Esophagus muscularis mucosa (tissue), 4 donors: Measurements from ENCODE around the gene ZNF91. TPM values are rescaled to one million over a fixed set of nuclear protein-coding genes. Genes with fewer than 3 reads are reported as not detected.

Experiments
- DNase-seq: peaks from one replicate; pipeline ENCODE4 v3.0.0-alpha.2; 2017; ENCODE audit errors: extremely low spot score
- H3K27ac ChIP-seq, 4 donors: fragments of 200-600 bp; sonication (generic); replicated peaks in 1 of 4; 1 replicate in 3 of 4; 2 replicates in 1 of 4; pipeline ENCODE4 v1.5.1; 2016 to 2019; ENCODE audit warnings: mild to moderate bottlenecking in 1 of 4
- H3K27me3 ChIP-seq, 4 donors: fragments of 200-600 bp; sonication (generic); one replicate each; pipeline versions ENCODE4 v1.5.1 to v1.6.0; 2016 to 2019
- H3K36me3 ChIP-seq, 4 donors: fragments of 200-600 bp; sonication (generic); one replicate each; pipeline ENCODE4 v1.5.1; 2016 to 2019
- H3K4me1 ChIP-seq, 4 donors: fragments of 200-600 bp; sonication (generic); one replicate each; pipeline ENCODE4 v1.5.1; 2016 to 2019
- H3K4me3 ChIP-seq, 4 donors: fragments of 200-600 bp; sonication (generic); 1 replicate in 2 of 4; 2 replicates in 2 of 4; pipeline ENCODE4 v1.5.1; 2016 to 2019; ENCODE audit warnings: mild to moderate bottlenecking in 4 of 4, moderate library complexity in 1 of 4
- H3K9me3 ChIP-seq, 4 donors: fragments of 200-600 bp; sonication (generic); 1 replicate in 3 of 4; 2 replicates in 1 of 4; pipeline ENCODE4 v1.5.1; 2016 to 2019
- EP300 ChIP-seq: sonication (generic); formaldehyde crosslinking; IDR thresholded peaks from one replicate; pipeline ENCODE4 v1.6.1; 2017; ENCODE audit warnings: antibody characterized with exemption
- POLR2A ChIP-seq: fragments of 450-650 bp; IDR thresholded peaks from one replicate; pipeline ENCODE4 v1.6.1; 2017; ENCODE audit warnings: antibody characterized with exemption, moderate library complexity, mild to moderate bottlenecking, low read depth
- POLR2AphosphoS5 ChIP-seq, 2 donors: sonication (generic); formaldehyde crosslinking; IDR thresholded peaks; one replicate each; pipeline ENCODE4 v1.6.1; 2017; ENCODE audit warnings: antibody characterized with exemption in 2 of 2
- WGBS: methylation state at CpG from one replicate; pipeline ENCODE4 v1.1.5; 2018; 5-methylcytosine and 5-hydroxymethylcytosine counted together
- intact Hi-C: fragments of 100-400 bp; cut with DNase I; formaldehyde crosslinking; loops from one replicate; pipeline ENCODE4 v1.15.1; 2023
- total RNA-seq, 4 donors: library from RNA; depleted of rRNA; stranded (reverse); fragments of >200 nt; gene quantifications; one replicate each; pipeline versions ENCODE4 v1.1.0 to v1.2.1, GENCODE V29; 2016
- TF ChIP-seq, protein P1 (sequence below), 3 experiments: fragments of 200-600 bp in 2 of 3; fragments of 450-650 bp in 1 of 3; sonication (generic) in 2 of 3; IDR thresholded peaks; one replicate each; pipeline ENCODE4 v1.5.1; 2017 to 2019; ENCODE audit warnings: antibody characterized with exemption in 3 of 3, mild to moderate bottlenecking in 2 of 3, moderate library complexity in 1 of 3

The ZNF91 gene
- total RNA-seq, 4 donors from 2014 or later: 25.5 to 34.1 (median 30.4) TPM

GRCh38 chr19:23409392-23410048 lies 14.2 kb upstream of the ZNF91 start:
- intact Hi-C loops: no loop called here
- no peaks in the 10 kb centered on the region for H3K4me1 ChIP-seq
- TF ChIP-seq, protein P1, sequence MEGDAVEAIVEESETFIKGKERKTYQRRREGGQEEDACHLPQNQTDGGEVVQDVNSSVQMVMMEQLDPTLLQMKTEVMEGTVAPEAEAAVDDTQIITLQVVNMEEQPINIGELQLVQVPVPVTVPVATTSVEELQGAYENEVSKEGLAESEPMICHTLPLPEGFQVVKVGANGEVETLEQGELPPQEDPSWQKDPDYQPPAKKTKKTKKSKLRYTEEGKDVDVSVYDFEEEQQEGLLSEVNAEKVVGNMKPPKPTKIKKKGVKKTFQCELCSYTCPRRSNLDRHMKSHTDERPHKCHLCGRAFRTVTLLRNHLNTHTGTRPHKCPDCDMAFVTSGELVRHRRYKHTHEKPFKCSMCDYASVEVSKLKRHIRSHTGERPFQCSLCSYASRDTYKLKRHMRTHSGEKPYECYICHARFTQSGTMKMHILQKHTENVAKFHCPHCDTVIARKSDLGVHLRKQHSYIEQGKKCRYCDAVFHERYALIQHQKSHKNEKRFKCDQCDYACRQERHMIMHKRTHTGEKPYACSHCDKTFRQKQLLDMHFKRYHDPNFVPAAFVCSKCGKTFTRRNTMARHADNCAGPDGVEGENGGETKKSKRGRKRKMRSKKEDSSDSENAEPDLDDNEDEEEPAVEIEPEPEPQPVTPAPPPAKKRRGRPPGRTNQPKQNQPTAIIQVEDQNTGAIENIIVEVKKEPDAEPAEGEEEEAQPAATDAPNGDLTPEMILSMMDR (IDR thresholded peaks at IDR 0.05): no peak
- no peak for TF ChIP-seq EP300
- no peak for TF ChIP-seq POLR2AphosphoS5 (IDR thresholded peaks at IDR 0.05)
- no peak for TF ChIP-seq POLR2A
- no peak overlapping the region for H3K27ac ChIP-seq
- no peaks in the 10 kb centered on the region for H3K36me3 ChIP-seq
- no peak for DNase-seq
- H3K9me3 ChIP-seq: no peaks in the 10 kb centered on the region
- no peak overlapping the region for H3K4me3 ChIP-seq
- no peaks in the 10 kb centered on the region for H3K27me3 ChIP-seq
- WGBS: 78% methylated on average over 21 of the region's 21 CpGs

- WGBS: 100% methylated on average over 1 of the region's 2 CpGs
- Histone ChIP-seq H3K4me3 (no peak overlapping the region), H3K27ac (no peak overlapping the region), H3K27me3 (no peaks in the 10 kb centered on the region), H3K9me3 (no peaks in the 10 kb centered on the region), H3K36me3 (no peaks in the 10 kb centered on the region), H3K4me1 (no peaks in the 10 kb centered on the region)
- intact Hi-C loops: no loop called here
- no peak for TF ChIP-seq POLR2A
- no peak for TF ChIP-seq EP300
- TF ChIP-seq POLR2AphosphoS5 (IDR thresholded peaks at IDR 0.05): no peak
- TF ChIP-seq, protein P1 (IDR thresholded peaks at IDR 0.05): no peak
- DNase-seq: no peak
Measured at GRCh38 chr19:23407616-23408133, 12.4 kb upstream of the ZNF91 start.

- Histone ChIP-seq H3K36me3 (no peaks in the 10 kb centered on the region), H3K9me3 (no peaks in the 10 kb centered on the region), H3K4me3 (no peak overlapping the region), H3K4me1 (no peaks in the 10 kb centered on the region), H3K27ac (no peak overlapping the region), H3K27me3 (no peaks in the 10 kb centered on the region)
- intact Hi-C loops: no loop called here
- 100% methylated on average over 3 of the region's 3 CpGs for WGBS
- DNase-seq: no peak
- no peak for TF ChIP-seq POLR2AphosphoS5 (IDR thresholded peaks at IDR 0.05)
- TF ChIP-seq POLR2A: no peak
- TF ChIP-seq, protein P1 (IDR thresholded peaks at IDR 0.05): no peak
- no peak for TF ChIP-seq EP300
Measured at GRCh38 chr19:23406721-23407120, 11.4 kb upstream of the ZNF91 start.

GRCh38 chr19:23406091-23406490 lies 10.8 kb upstream of the ZNF91 start:
- 91% methylated on average over 2 of the region's 2 CpGs for WGBS
- DNase-seq: no peak
- Histone ChIP-seq H3K9me3 (no peaks in the 10 kb centered on the region), H3K4me3 (no peak overlapping the region), H3K27me3 (no peaks in the 10 kb centered on the region), H3K36me3 (no peaks in the 10 kb centered on the region), H3K4me1 (no peaks in the 10 kb centered on the region), H3K27ac (no peak overlapping the region)
- TF ChIP-seq EP300: no peak
- TF ChIP-seq, protein P1 (IDR thresholded peaks at IDR 0.05): no peak
- TF ChIP-seq POLR2AphosphoS5 (IDR thresholded peaks at IDR 0.05): no peak
- intact Hi-C loops: no loop called here

DNA sequence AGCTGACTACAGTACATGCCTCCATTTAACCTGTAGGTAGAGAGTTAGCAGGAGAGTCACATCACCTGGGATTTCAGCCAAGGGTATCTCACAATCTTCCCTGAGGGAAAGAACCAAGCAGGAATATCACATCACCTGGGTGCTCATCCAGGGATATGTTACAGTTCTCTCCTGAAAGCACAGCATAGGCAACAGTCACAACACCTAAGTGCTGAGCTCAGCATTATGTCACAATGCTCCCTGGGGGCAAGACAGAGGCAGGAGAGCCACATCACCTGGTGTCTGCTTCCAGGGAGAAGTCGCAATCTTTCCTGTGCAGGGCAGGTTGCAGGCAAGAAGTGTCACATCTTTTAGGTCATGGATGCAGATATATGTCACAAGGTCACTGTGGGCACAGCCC lies 9.4 kb upstream of the ZNF91 start:
- DNase-seq: no peak
- Histone ChIP-seq H3K4me3 (no peak overlapping the region), H3K27ac (no peak overlapping the region), H3K4me1 (no peaks in the 10 kb centered on the region), H3K36me3 (no peaks in the 10 kb centered on the region), H3K9me3 (no peaks in the 10 kb centered on the region), H3K27me3 (no peaks in the 10 kb centered on the region)
- TF ChIP-seq POLR2A: no peak
- TF ChIP-seq POLR2AphosphoS5 (IDR thresholded peaks at IDR 0.05): no peak
- no peak for TF ChIP-seq EP300
- TF ChIP-seq, protein P1 (IDR thresholded peaks at IDR 0.05): no peak
- intact Hi-C loops: no loop called here
- no CpG with 5 or more reads among the region's 1 CpG for WGBS
